SH-SY5Y (cell line): ENCODE data around the gene PRRC2B.

ENCODE experiments used
- GATA2 ChIP-seq: IDR thresholded peaks from 2 replicates; pipeline ENCODE4 v1.6.1; 2011; ENCODE audit warnings: mild to moderate bottlenecking, low read depth, low read length
- GATA3 ChIP-seq: IDR thresholded peaks from 2 replicates; pipeline ENCODE4 v1.6.1; 2011; ENCODE audit warnings: low read depth, mild to moderate bottlenecking, low read length, moderate library complexity

PRRC2B gene

DNA sequence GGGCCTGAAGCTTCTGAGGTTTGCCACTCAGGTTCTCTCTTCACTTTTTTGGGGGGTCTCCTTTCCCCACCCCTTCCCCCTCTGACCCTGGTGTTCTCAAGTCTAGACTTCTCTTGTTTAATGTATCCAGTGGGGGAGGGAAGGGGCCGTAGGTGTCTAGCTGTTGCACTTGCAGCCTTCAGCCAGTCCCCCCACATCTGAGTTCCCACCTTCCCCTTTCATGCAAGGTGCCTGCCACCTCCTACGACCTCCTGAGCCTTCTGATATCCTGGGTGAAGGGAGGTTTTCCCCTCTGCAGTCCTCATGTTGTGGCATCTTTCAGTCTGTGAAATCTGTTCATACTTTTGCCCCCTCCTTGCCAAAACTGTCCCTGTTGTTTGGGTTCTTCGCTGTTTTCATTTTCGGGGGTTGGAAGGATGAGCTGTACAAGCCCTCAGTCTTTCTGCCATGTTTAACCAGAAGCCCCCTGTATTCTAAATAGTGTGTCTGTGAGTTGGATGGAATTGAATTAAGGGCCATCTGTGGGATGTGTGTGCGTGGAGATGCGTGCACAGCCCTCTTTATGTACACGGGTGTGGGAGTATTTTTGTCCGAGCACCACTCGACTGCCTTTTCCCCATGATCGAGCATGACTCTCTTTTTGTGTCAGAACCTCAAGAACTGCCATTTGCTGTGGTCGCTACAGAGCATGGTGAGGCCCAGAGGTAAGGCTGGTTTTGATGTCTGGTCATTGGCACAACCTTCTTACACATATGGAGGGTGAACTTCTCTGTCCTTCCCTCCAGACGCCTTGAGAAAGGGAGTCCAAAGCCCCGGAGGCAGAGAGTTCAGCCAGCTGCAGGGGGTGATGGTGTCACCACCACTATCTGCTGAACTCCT, 23.6 kb downstream of the PRRC2B start:
- TF ChIP-seq GATA3 (no peak), GATA2 (no peak)

DNA sequence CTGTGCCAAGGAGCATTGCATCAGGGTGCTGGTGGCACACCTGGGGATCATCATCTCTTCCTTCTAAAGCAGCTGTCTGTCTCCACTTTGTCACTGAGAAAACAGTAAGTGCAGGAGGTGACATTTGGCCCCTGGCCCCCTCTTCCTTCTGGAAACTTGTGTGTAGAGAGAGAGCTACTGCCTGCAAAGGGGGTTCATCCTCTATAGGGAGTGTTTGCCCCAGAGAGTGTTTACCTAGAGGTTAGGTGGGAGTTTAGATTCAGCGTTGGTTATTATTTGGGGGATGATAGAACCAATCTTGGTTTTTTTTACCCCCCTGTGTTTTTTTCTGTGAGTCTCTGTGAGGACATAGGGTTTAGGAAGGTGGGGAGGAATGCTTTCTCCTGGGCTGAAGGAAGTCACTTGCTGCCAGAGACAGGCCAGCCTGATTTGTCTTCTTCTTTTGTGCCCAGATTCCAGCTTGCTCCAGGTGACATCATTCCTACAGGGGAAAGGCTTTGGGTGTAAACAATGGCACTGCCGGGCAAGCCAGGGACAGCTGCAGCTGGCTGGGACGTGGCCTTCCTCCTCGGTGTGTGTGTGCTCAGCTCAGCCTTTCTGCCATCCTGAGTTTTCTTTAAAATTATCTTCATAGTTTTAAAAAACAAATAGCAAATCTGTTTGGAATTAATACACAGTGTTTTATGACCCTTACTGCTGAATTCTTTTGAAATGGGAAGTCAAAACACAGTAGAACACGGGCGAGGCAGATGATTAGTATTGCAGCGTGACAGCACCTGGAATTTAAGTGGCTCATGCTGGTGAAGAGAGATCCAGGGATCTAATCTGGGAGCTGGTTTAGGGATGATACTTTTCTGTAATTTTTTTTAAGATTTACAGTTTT, 24.5 kb downstream of the PRRC2B start:
- TF ChIP-seq GATA3 (no peak), GATA2 (no peak)

DNA sequence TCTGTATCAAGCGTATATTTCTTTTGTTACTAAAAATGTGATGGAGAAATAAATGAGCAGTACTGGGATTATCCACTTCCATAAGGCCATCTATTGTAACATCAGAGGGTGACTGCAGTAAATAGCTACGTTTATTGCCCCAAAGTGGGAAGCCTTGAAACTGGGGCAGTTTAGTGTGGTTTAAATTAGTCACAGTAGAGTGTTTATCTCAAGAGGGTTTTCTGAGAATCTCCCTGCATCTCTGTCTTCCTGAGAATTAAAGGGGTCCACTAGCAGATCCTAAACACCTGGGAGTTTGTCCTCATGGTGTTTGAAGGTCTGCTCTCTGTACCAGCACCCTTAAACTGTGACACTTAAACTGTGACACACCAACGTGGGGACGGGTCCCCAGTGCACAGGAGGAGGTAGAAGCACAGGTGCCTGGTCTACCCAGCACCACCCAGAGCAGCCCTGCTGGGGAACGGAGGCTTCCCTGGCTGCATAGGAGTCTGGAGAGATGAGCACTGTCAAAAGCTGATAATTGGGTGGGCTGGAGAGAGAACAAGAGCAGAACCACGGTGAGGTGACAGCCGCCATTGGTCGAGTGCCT, 25.2 kb downstream of the PRRC2B start:
- TF ChIP-seq GATA2 (no peak), GATA3 (no peak)

DNA sequence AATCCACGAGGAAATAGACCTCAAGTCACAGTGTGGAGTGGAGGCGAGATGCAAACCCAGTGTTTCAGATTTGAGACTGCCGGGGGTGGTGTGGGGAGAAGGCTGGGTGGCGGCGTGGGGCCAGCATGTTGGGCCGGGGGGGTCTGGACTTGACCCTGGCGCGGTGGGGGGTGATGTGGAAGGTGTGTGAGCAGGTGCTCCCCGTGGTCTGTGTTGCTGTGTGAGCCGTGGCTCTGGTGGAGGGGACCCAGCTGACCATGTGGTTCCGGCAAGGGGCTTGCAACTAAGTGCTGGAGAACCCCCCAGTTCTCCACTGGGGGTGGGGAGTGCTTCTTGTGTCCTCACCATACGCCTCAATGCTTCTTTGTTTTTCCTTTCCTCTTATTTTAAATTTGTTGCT, 25.8 kb downstream of the PRRC2B start:
- TF ChIP-seq GATA2: no peak
- TF ChIP-seq GATA3: no peak

DNA sequence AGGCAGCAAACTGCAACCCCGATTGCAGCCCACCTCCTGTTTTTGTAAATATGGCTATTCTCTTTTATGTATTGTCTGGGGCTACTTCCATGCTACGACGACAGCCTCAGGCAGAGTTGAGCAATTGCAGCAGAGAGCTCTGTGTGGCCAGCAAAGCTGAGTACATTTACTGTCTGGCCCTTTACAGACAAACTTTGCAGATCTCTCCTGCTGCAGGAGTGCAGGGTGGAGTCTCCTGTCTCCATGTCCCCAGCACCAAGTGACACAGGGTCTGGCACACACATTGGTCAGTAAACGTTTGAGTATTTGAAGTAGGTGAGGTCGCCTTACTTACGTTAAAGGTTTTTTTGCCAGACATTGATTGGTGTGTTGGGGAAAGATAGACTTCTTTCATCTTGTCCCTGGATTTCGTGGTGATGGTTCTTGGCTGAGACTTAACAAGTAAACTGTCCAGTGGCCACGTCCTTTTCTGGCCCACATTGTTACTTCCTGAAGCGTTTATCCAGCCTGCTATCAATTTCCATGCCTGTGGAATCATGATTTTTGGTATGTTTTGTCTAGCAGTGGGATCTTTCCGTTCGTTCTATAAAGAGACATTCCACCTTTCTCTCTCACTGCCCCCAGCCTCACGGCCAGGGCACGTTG, 27.2 kb downstream of the PRRC2B start:
- no peak for TF ChIP-seq GATA2
- TF ChIP-seq GATA3: no peak

DNA sequence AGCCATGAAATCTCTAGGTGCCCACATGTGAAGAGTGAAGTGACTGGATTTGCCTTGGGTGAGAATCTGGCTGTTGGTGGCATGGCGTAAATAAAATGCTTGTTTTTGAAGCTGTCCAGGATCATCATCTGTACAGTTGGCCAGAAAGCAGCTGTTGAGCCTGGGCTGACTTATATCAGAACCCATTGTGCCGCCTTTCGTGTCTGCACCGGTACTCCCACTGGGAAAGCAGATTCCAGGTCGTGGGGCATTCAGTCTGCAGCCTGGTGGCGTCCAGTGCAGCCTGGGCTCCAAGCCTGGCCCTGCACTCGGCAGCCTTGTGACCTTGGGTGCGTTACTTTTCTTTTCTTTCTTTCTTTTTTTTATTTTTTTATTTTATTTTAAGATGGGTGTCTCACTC, 27.8 kb downstream of the PRRC2B start:
- TF ChIP-seq GATA2 (no peak), GATA3 (no peak)

DNA sequence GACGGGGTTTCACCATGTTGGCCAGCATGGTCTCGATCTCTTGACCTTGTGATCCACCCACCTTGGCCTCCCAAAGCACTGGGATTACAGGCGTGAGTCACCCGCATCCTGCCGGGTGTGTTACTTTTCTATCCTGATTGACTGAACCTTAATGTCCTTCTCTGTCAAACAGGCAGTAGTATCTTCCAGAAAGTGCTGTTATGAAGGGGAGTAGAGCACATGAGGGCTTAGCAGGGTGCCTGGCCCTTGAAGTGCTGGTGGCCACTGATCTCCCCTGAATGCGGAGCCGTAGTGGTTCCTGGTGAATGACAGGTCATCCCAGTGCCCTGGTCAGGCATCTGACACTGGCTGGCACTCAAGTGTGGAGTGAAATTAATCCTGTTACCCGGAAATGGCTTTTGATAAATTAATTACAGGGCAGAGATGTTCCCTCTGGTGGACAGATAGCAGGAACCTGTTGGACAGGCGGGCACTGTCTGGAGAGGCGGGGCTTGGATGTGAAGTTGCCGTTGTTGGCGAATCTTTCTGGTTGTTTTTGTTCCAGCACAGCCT, 28.4 kb downstream of the PRRC2B start:
- TF ChIP-seq GATA3: no peak
- TF ChIP-seq GATA2: no peak

DNA sequence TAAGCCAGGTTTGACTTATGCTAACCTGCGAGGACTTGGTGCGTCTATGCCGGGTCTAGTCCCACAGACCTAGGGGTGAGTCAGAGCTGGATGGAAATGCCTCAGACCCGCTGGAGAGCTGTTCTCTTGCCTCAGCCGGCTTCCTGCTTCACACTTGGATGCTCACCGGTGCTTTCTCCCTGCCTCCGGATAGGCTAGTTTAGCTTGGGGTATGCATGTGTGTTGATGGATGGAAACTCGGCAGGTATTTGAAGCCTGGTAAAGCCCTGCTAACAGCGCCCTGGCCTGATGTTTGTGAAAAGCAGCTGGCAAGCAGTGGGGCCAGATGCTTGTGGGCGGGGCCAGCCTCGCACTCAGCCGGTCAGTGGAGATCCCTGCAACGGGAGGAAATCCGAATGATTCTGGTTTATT, 29.3 kb downstream of the PRRC2B start:
- TF ChIP-seq GATA3 (no peak), GATA2 (no peak)

DNA sequence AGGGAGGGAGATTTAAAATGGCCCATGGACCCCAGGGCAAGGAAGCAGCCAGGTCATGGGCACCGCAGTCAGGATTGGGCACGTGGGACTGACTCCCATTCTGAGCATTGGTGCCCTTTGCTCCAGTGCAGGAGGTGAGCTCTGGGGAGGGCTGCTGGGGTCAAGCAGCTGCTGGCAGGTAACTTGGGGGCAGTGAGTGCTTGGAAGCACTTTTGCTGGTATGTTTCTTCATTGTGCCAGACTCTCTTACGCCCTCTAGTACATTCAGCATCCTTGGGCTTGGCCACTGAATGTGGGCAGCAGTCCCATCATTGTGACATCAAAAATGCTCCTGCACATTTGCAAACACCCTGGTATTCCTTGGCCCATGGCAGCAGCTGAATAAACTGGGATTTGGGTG, 32.7 kb downstream of the PRRC2B start:
- no peak for TF ChIP-seq GATA3
- no peak for TF ChIP-seq GATA2

DNA sequence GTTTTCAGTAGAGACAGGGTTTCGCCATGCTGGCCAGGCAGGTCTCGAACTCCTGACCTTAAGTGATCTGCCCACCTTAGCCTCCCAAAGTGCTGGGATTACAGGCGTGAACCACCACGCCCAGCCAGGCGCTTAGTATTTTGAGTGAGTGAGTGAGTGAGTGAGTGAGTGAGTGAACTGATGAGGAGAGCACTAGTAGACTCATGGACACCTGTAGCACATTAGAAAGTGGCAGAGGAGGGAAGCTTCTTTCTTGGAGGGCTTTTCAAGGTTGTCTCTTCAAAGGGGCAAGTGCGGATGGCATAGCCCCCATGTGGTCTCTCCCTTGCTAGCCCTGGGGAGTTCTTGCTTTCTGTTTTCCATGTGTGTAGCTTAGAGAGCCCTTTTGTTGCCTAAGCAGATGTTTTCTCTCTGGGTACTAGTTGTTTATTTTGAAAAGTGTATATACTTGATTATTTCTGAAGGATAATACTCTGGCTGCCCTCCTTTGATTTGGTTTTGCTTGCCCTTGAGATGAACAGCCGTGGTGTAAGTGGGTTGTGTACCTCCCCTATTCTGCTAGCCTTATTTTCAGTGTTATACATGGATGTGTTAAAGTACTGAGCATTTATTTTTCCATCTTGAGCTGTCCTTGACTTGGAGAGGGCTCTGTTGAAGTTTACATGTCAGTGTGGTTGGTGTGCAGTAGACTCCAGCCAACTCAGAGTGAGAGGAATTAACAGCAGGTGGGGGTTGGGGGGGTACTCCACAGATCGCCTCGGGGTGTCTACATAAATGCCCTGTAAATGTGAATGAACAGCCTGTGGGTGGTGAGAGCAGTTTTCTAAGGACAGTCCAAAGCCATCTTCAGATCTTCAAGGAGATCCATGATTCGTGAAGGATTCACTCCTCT, 35.5 kb downstream of the PRRC2B start:
- no peak for TF ChIP-seq GATA3

DNA sequence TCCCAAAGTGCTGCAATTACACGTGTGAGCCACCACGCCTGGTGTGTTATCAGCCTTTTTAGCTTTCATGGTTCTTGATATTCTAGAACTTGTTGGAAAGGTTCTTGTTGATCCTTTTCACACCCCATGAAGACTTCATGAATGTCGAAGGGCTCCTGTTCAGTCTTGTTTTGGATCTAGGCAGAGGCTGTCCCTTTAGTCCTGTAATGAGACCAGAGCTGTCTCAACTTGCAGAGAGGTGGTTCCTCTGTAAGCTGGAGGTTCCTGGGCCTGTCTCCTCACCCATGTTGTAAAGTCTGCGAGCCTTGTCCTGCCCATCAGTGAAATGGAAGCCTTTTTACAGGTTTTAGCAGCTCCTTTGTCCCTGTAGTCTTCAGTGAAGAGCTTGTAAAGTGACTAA, 38.2 kb downstream of the PRRC2B start:
- TF ChIP-seq GATA2 (no peak), GATA3 (no peak)

DNA sequence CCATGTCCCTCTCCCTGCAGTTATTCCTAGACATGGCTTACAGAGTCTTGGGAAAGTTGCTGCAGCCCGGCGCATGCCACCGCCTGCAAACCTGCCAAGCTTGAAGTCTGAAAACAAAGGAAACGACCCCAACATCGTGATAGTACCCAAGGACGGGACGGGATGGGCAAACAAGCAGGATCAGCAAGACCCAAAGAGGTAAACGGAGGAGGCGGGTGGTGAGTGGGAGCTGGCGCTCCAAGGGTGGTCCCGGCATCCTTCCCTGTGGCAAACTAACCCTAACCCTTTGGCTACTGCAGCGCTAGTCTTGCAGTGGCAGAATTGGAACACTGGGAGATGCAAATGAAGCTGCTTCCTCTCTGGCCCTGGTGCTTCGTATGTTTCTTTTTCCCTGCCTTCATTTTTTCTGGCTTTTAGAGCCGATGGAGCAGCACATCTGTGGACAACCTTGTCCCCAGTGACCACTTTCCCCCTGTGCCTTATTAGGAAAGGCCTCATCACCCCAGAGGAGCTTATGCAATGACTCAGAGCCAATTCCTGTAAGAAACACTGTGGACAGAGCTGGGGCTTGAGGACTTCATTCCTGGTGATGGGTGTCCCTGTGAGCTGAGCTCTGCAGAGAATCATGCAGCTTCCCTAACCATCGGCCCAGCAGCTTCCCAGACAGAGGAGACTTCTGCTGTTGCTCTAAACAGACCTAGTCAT, 38.9 kb downstream of the PRRC2B start:
- TF ChIP-seq GATA3: no peak
- no peak for TF ChIP-seq GATA2
